ENCODE results near the gene ATP4A. TPM values are rescaled to one million over a fixed set of nuclear protein-coding genes. Genes with fewer than 3 reads are reported as not detected.
A peak's percentile ranks its signal among the peaks of the same experiment; 100 is the strongest.

The ATP4A gene
- total RNA-seq, 1 donor from 2014 or later: 0.32 TPM

DNA sequence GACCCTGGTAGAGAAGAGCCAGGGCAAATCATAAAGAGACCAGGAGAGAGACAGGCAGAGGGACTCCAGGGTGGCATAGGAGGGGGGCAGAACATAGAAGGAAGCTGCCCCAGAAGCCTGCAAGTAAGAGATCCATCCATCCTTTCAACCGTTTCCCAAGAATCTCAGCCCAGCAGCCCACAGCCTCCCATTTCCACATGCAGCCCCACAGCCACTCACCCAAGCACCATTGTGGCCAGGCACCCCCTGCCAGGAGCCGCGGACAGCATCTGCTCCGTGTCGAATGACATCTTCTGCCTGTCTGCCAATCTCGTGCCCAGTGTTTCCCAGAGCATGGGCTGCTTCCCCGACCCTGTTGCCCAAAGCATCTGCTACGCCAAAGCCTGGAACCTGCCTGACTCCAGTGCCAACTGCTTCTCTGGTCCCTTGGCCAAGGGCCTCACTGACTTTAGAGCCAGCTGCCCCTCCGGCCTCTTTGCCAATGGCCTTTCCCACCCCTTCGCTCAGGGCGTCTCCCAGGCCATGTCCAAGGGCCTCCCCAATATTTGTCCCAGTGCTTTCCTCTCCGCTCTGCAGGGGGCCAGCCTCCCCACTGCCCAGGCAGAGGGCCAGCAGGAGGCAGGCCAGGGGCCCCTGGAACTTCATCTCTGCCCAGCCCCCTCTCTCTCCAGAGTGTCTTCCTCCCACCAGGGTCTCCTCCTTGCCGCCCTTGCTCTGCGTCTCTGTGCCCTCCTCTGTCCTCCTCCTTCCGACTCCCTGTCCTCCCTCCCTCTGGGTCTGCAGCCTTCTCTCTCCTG, 50.4 kb downstream of the ATP4A start:
- DNase-seq: no peak
- H3K9me3 Mint-ChIP-seq (ENCODE audit: unreplicated experiment): peaks cover 10% of the 10 kb centered on the region

DNA sequence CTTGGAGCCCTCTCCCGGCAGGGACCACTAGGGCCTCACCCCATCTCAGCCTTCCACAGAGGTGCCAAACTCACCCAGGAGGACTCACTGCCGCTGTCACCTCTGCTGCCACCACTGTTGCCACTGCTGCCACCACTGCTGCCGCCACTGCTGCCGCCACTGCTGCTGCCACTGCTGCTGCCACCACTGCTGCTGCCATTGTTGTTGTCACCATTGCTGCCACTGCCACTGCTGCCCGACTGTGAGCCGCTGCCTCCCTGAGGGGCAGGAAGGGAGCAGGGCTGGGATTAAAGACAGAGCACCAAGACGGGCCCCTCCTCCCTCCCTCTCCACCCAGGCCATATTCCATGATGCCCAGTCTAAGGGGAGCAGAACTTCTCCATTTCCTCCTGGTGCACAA, 52.1 kb downstream of the ATP4A start:
- Mint-ChIP-seq H3K27ac (ENCODE audit: unreplicated experiment) (no peak overlapping the region), H3K9me3 (ENCODE audit: unreplicated experiment) (peaks cover 7% of the 10 kb centered on the region), H3K36me3 (ENCODE audit: unreplicated experiment) (no peaks in the 10 kb centered on the region), H3K4me3 (ENCODE audit: unreplicated experiment) (no peak overlapping the region), H3K27me3 (ENCODE audit: unreplicated experiment) (peaks cover 14% of the 10 kb centered on the region), H3K4me1 (ENCODE audit: low read depth, unreplicated experiment) (no peaks in the 10 kb centered on the region)
- TF ChIP-seq, protein P1, sequence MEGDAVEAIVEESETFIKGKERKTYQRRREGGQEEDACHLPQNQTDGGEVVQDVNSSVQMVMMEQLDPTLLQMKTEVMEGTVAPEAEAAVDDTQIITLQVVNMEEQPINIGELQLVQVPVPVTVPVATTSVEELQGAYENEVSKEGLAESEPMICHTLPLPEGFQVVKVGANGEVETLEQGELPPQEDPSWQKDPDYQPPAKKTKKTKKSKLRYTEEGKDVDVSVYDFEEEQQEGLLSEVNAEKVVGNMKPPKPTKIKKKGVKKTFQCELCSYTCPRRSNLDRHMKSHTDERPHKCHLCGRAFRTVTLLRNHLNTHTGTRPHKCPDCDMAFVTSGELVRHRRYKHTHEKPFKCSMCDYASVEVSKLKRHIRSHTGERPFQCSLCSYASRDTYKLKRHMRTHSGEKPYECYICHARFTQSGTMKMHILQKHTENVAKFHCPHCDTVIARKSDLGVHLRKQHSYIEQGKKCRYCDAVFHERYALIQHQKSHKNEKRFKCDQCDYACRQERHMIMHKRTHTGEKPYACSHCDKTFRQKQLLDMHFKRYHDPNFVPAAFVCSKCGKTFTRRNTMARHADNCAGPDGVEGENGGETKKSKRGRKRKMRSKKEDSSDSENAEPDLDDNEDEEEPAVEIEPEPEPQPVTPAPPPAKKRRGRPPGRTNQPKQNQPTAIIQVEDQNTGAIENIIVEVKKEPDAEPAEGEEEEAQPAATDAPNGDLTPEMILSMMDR (IDR thresholded peaks at IDR 0.05; ENCODE audit: partially characterized antibody, unreplicated experiment): no peak
- DNase-seq: no peak

More for the DNA sequence above, 50.4 kb downstream of the ATP4A start:
- Mint-ChIP-seq H3K4me1 (ENCODE audit: low read depth, unreplicated experiment) (no peaks in the 10 kb centered on the region), H3K36me3 (ENCODE audit: unreplicated experiment) (no peaks in the 10 kb centered on the region), H3K4me3 (ENCODE audit: unreplicated experiment) (no peak overlapping the region), H3K27ac (ENCODE audit: unreplicated experiment) (no peak overlapping the region), H3K27me3 (ENCODE audit: unreplicated experiment) (peaks cover 16% of the 10 kb centered on the region)
- TF ChIP-seq, protein P1 (IDR thresholded peaks at IDR 0.05; ENCODE audit: partially characterized antibody, unreplicated experiment): no peak

DNA sequence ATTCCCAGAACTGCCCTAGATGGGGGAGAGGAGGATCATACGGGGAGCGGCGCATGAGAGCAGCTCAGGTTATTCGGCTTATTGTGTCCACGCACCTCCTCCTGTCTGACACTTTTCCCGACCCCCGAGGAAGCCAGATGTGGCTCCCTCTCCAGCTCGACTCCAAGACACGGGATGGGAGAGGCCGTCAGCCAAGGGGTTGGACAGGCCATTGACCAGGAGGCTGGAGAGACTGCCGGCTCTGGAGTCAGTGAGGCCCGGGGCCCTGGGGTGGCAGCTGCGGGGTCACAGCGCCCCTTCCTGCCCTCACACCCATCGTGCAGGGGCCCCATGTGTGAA, 52.9 kb downstream of the ATP4A start:
- Mint-ChIP-seq H3K36me3 (ENCODE audit: unreplicated experiment) (no peaks in the 10 kb centered on the region), H3K4me3 (ENCODE audit: unreplicated experiment) (no peak overlapping the region), H3K27me3 (ENCODE audit: unreplicated experiment) (peaks cover 12% of the 10 kb centered on the region)

DNA sequence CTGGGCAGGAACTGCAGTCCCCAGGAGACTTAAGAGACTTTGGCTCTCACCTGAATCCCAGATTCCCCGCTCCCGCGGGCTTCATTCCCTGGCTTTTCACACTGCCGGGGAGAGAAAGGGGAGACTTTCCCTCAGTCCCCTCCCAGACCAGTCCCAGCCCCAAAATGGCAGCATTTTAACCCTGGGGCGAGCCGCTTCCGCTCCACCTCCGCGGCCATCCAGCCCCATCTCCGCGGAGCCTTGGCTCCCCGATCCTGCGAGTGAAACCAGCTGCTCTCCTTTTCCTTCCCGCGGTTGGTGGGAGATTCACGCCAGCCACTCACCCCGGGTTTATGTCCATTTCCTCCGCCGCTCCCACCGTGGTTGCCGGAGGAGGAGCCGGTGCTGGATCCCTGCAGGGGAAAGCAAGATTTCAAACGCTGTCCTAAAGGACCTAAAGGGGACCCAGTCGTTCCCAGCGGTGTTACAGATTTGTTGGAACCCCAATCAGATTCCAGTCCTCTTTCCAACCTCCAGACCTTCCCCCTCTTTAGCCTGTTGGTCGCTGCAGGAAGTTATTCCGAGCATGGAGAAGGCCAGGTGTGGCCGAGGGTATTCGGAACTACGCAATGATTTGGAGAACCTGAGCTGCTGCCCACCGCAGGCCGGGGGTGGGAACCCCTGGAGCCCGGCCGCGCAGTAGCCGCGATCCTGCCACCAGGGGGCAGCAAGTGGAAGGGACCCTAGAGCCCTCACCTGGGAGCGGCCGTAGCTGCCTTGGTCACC, 53.4 kb downstream of the ATP4A start:
- Mint-ChIP-seq H3K36me3 (ENCODE audit: unreplicated experiment) (no peaks in the 10 kb centered on the region), H3K27ac (ENCODE audit: unreplicated experiment) (no peak overlapping the region), H3K9me3 (ENCODE audit: unreplicated experiment) (peaks cover 7% of the 10 kb centered on the region), H3K4me3 (ENCODE audit: unreplicated experiment) (peak overlapping the region; percentile 57), H3K27me3 (ENCODE audit: unreplicated experiment) (peaks cover 15% of the 10 kb centered on the region), H3K4me1 (ENCODE audit: low read depth, unreplicated experiment) (no peaks in the 10 kb centered on the region)
- DNase-seq: peak; percentile 84
- TF ChIP-seq, protein P1 (IDR thresholded peaks at IDR 0.05; ENCODE audit: partially characterized antibody, unreplicated experiment): peak; percentile 97

More for the DNA sequence above, 52.9 kb downstream of the ATP4A start:
- TF ChIP-seq, protein P1 (IDR thresholded peaks at IDR 0.05; ENCODE audit: partially characterized antibody, unreplicated experiment): peak; percentile 28
- DNase-seq: no peak
- Mint-ChIP-seq H3K27ac (ENCODE audit: unreplicated experiment) (no peak overlapping the region), H3K4me1 (ENCODE audit: low read depth, unreplicated experiment) (no peaks in the 10 kb centered on the region), H3K9me3 (ENCODE audit: unreplicated experiment) (peaks cover 7% of the 10 kb centered on the region)

Measured in glutamatergic neuron (in vitro differentiated cells).